WI38 (cell line): Measurements from ENCODE around the gene PARD3.

Source experiments
- H3K4me3 ChIP-seq: 2 replicates; pipeline ENCODE4 v1.5.1; 2011; ENCODE audit warnings: low read depth, mild to moderate bottlenecking, control low read depth, low read length
- CTCF ChIP-seq: IDR thresholded peaks from 2 replicates; pipeline ENCODE4 v1.5.1; 2012; ENCODE audit warnings: low read depth, mild to moderate bottlenecking, control low read depth, low read length

Gene PARD3

GRCh38 chr10:34786464-34786863, 28.6 kb downstream of the PARD3 start:
- H3K4me3 ChIP-seq, result no peak overlapping the region
- no peak for TF ChIP-seq CTCF

GRCh38 chr10:34781711-34782110, 33.4 kb downstream of the PARD3 start:
- no peak for TF ChIP-seq CTCF
- H3K4me3 ChIP-seq, result no peak overlapping the region

GRCh38 chr10:34780818-34781380, 34.2 kb downstream of the PARD3 start:
- TF ChIP-seq CTCF, result no peak
- 0 out of 2 replicates have a peak overlapping the region, but pooled peaks have one; percentile 5 for H3K4me3 ChIP-seq

- no peak overlapping the region for H3K4me3 ChIP-seq
- TF ChIP-seq CTCF, result no peak
These were observed 36.9 kb downstream of the PARD3 start for GRCh38 chr10:34778237-34778636.

GRCh38 chr10:34776090-34776690, 38.9 kb downstream of the PARD3 start:
- H3K4me3 ChIP-seq, result no peak overlapping the region
- no peak for TF ChIP-seq CTCF

DNA sequence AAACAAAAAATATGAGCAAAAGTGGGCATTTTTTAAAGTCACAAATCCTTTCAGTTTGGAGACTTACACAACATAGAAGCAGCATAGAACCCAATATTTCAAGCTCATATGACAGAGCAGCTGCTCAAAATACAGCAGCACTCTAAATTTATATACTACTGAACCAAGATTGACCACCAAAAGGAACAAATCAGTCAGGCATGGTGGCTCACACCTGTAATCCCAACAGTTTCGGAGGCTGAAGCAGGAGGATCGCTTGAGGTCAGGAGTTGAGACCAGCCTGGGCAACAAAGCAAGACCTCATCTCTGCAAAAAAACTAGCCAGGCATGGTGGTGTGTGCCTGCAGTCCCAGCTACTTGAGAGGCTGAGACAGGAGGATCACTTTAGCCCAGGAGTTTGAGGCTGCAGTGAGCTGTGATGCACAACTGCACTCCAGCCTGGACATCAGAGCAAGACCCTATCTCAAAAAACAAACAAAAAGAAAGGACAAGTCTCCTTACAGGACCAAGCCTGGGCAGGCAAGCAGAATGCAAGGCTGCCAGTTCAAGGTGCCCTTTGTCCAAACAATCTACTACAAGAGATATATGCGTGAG, 40.0 kb downstream of the PARD3 start:
- H3K4me3 ChIP-seq, result no peak overlapping the region
- TF ChIP-seq CTCF, result no peak
